Measurements from ENCODE around the gene ZKSCAN4. TPM values are rescaled to one million over a fixed set of nuclear protein-coding genes. Genes with fewer than 3 reads are reported as not detected.

The ZKSCAN4 gene
- polyA plus RNA-seq, 1 of the 3 experiments (the other 2 are of a cell fraction), result 2.9 TPM

DNA sequence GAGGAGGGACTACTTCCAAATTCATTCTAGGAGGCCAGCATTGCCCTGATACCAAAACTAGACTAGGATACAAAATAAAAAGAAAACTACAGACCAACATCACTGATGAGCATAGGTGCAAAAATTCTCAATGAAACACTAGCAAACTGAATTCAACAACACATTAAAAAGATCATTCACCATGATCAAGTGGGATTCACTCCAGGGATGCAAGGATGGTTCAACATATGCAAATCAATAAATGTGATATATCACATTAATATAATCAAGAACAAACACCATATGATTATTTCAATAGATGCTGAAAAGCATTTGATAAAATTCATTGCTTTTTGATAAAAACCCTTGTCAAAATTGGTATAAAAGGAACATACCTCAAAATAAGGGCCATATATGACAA, 39.5 kb upstream of the ZKSCAN4 start:
- no peaks in the 10 kb centered on the region for H3K9me3 ChIP-seq
- no peaks in the 10 kb centered on the region for H3K27me3 ChIP-seq (ENCODE audit: insufficient read depth)
- H3K4me3 ChIP-seq (ENCODE audit: low read depth in 2 of 2, low read length in 1 of 2), result no peak overlapping the region
- H3K79me2 ChIP-seq (ENCODE audit: insufficient read depth), result no peaks in the 10 kb centered on the region
- no peak overlapping the region for H3K4me2 ChIP-seq
- H3K4me1 ChIP-seq (ENCODE audit: control insufficient read depth in 1 of 2, insufficient read depth in 2 of 2, low read depth in 1 of 2, low read length in 1 of 2), result no peaks in the 10 kb centered on the region
- TF ChIP-seq, protein P1, sequence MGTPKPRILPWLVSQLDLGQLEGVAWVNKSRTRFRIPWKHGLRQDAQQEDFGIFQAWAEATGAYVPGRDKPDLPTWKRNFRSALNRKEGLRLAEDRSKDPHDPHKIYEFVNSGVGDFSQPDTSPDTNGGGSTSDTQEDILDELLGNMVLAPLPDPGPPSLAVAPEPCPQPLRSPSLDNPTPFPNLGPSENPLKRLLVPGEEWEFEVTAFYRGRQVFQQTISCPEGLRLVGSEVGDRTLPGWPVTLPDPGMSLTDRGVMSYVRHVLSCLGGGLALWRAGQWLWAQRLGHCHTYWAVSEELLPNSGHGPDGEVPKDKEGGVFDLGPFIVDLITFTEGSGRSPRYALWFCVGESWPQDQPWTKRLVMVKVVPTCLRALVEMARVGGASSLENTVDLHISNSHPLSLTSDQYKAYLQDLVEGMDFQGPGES (IDR thresholded peaks at IDR 0.05; ENCODE audit: low read depth, low read length), result no peak
- no peak for TF ChIP-seq NFIC (IDR thresholded peaks at IDR 0.05; ENCODE audit: borderline replicate concordance)
- no peak for TF ChIP-seq FOSL2 (IDR thresholded peaks at IDR 0.05; ENCODE audit: borderline replicate concordance, low read depth)
- no peak for TF ChIP-seq RXRA (IDR thresholded peaks at IDR 0.05; ENCODE audit: borderline replicate concordance, low read depth)
- no peak for TF ChIP-seq NRF1 (IDR thresholded peaks at IDR 0.05; ENCODE audit: low read depth, low read length)
- TF ChIP-seq ELF1 (IDR thresholded peaks at IDR 0.05), result no peak
- no peak for TF ChIP-seq SMC3 (IDR thresholded peaks at IDR 0.05; ENCODE audit: low read depth, low read length)
- TF ChIP-seq, protein P2, sequence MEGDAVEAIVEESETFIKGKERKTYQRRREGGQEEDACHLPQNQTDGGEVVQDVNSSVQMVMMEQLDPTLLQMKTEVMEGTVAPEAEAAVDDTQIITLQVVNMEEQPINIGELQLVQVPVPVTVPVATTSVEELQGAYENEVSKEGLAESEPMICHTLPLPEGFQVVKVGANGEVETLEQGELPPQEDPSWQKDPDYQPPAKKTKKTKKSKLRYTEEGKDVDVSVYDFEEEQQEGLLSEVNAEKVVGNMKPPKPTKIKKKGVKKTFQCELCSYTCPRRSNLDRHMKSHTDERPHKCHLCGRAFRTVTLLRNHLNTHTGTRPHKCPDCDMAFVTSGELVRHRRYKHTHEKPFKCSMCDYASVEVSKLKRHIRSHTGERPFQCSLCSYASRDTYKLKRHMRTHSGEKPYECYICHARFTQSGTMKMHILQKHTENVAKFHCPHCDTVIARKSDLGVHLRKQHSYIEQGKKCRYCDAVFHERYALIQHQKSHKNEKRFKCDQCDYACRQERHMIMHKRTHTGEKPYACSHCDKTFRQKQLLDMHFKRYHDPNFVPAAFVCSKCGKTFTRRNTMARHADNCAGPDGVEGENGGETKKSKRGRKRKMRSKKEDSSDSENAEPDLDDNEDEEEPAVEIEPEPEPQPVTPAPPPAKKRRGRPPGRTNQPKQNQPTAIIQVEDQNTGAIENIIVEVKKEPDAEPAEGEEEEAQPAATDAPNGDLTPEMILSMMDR (IDR thresholded peaks at IDR 0.05), result no peak
- TF ChIP-seq, protein P3, sequence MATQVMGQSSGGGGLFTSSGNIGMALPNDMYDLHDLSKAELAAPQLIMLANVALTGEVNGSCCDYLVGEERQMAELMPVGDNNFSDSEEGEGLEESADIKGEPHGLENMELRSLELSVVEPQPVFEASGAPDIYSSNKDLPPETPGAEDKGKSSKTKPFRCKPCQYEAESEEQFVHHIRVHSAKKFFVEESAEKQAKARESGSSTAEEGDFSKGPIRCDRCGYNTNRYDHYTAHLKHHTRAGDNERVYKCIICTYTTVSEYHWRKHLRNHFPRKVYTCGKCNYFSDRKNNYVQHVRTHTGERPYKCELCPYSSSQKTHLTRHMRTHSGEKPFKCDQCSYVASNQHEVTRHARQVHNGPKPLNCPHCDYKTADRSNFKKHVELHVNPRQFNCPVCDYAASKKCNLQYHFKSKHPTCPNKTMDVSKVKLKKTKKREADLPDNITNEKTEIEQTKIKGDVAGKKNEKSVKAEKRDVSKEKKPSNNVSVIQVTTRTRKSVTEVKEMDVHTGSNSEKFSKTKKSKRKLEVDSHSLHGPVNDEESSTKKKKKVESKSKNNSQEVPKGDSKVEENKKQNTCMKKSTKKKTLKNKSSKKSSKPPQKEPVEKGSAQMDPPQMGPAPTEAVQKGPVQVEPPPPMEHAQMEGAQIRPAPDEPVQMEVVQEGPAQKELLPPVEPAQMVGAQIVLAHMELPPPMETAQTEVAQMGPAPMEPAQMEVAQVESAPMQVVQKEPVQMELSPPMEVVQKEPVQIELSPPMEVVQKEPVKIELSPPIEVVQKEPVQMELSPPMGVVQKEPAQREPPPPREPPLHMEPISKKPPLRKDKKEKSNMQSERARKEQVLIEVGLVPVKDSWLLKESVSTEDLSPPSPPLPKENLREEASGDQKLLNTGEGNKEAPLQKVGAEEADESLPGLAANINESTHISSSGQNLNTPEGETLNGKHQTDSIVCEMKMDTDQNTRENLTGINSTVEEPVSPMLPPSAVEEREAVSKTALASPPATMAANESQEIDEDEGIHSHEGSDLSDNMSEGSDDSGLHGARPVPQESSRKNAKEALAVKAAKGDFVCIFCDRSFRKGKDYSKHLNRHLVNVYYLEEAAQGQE (IDR thresholded peaks at IDR 0.05; ENCODE audit: low read depth, low read length), result no peak
- TF ChIP-seq, protein P4, sequence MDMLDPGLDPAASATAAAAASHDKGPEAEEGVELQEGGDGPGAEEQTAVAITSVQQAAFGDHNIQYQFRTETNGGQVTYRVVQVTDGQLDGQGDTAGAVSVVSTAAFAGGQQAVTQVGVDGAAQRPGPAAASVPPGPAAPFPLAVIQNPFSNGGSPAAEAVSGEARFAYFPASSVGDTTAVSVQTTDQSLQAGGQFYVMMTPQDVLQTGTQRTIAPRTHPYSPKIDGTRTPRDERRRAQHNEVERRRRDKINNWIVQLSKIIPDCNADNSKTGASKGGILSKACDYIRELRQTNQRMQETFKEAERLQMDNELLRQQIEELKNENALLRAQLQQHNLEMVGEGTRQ (IDR thresholded peaks at IDR 0.05; ENCODE audit: borderline replicate concordance, low read depth, low read length), result no peak
- TF ChIP-seq GATA2 (CRISPR knock-in tag; IDR thresholded peaks at IDR 0.05), result no peak
- TF ChIP-seq TEAD4 (IDR thresholded peaks at IDR 0.05; ENCODE audit: borderline replicate concordance, insufficient read depth), result no peak
- TF ChIP-seq EZH2phosphoT487 (IDR thresholded peaks at IDR 0.05; ENCODE audit: borderline replicate concordance, low read depth), result no peak
- no peak for TF ChIP-seq GABPA (IDR thresholded peaks at IDR 0.05; ENCODE audit: low read depth)
- TF ChIP-seq, protein P5, sequence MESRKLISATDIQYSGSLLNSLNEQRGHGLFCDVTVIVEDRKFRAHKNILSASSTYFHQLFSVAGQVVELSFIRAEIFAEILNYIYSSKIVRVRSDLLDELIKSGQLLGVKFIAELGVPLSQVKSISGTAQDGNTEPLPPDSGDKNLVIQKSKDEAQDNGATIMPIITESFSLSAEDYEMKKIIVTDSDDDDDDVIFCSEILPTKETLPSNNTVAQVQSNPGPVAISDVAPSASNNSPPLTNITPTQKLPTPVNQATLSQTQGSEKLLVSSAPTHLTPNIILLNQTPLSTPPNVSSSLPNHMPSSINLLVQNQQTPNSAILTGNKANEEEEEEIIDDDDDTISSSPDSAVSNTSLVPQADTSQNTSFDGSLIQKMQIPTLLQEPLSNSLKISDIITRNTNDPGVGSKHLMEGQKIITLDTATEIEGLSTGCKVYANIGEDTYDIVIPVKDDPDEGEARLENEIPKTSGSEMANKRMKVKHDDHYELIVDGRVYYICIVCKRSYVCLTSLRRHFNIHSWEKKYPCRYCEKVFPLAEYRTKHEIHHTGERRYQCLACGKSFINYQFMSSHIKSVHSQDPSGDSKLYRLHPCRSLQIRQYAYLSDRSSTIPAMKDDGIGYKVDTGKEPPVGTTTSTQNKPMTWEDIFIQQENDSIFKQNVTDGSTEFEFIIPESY (IDR thresholded peaks at IDR 0.05; ENCODE audit: borderline replicate concordance, low read depth), result no peak
- TF ChIP-seq, protein P6, sequence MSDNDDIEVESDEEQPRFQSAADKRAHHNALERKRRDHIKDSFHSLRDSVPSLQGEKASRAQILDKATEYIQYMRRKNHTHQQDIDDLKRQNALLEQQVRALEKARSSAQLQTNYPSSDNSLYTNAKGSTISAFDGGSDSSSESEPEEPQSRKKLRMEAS (IDR thresholded peaks at IDR 0.05; ENCODE audit: low read depth), result no peak
- no peak for TF ChIP-seq EP300 (IDR thresholded peaks at IDR 0.05; ENCODE audit: borderline replicate concordance in 1 of 2, low read depth in 1 of 2, low read length in 1 of 2)
- no peak for TF ChIP-seq FOXJ3 (CRISPR knock-in tag; IDR thresholded peaks at IDR 0.05)
- TF ChIP-seq, protein P7, sequence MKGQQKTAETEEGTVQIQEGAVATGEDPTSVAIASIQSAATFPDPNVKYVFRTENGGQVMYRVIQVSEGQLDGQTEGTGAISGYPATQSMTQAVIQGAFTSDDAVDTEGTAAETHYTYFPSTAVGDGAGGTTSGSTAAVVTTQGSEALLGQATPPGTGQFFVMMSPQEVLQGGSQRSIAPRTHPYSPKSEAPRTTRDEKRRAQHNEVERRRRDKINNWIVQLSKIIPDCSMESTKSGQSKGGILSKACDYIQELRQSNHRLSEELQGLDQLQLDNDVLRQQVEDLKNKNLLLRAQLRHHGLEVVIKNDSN (IDR thresholded peaks at IDR 0.05; ENCODE audit: borderline replicate concordance, low read depth), result no peak
- no peak for TF ChIP-seq MXI1 (IDR thresholded peaks at IDR 0.05; ENCODE audit: low read depth, low read length)
- no peak overlapping the region for H3K27ac ChIP-seq (ENCODE audit: low read depth in 2 of 2, low read length in 1 of 2)
- no peak overlapping the region for H3K9ac ChIP-seq
- H3K9me2 ChIP-seq, result no peaks in the 10 kb centered on the region
- H3F3A ChIP-seq (replicated peaks; ENCODE audit: insufficient read depth), result no peaks in the 10 kb centered on the region
- no peak overlapping the region for H2AFZ ChIP-seq (ENCODE audit: low read depth)
- H4K20me1 ChIP-seq (ENCODE audit: insufficient read depth), result no peaks in the 10 kb centered on the region
- DNase-seq, result no peak
- ChIA-PET POLR2A (no interaction called here), CTCF (no interaction called here)
- H3K36me3 ChIP-seq (replicated peaks in 1 of 2; ENCODE audit: control insufficient read depth in 1 of 2, insufficient read depth in 2 of 2, low read length in 1 of 2), result peaks cover 26 to 44% of the 10 kb centered on the region in 2 experiments

Measured in SK-N-SH (cell line).